H1 (cell line): ENCODE results near the gene PSMA5.

Experiments
- BACH1 ChIP-seq: IDR thresholded peaks from 2 replicates; pipeline ENCODE4 v1.6.1; 2012; ENCODE audit warnings: low read length, improper control_type of control experiment
- CHD1 ChIP-seq: IDR thresholded peaks from 2 replicates; pipeline ENCODE4 v1.6.1; 2012; ENCODE audit warnings: low read depth, low read length, improper control_type of control experiment
- SP2 ChIP-seq: IDR thresholded peaks from 2 replicates; pipeline ENCODE4 v1.6.1; 2012; ENCODE audit warnings: mild to moderate bottlenecking, low read length, inconsistent platforms
- TEAD4 ChIP-seq: IDR thresholded peaks from 2 replicates; pipeline ENCODE4 v1.6.1; 2012; ENCODE audit warnings: low read depth, low read length, inconsistent platforms, mixed read lengths
- TF ChIP-seq, protein P1 (sequence below), 3 experiments: IDR thresholded peaks; 1 replicate in 2 of 3; 2 replicates in 1 of 3; pipeline versions ENCODE4 v1.5.1 to v1.6.1; 2011; ENCODE audit warnings: low read length in 3 of 3, mild to moderate bottlenecking in 3 of 3, inconsistent platforms in 2 of 3, low read depth in 1 of 3, moderate library complexity in 1 of 3; ENCODE audit not compliant: insufficient read depth in 1 of 3; ENCODE audit errors: control extremely low read depth in 1 of 3
- TF ChIP-seq, protein P2 (sequence below): IDR thresholded peaks from 2 replicates; pipeline ENCODE4 v1.6.1; 2011; ENCODE audit warnings: low read length, improper control_type of control experiment

DNA sequence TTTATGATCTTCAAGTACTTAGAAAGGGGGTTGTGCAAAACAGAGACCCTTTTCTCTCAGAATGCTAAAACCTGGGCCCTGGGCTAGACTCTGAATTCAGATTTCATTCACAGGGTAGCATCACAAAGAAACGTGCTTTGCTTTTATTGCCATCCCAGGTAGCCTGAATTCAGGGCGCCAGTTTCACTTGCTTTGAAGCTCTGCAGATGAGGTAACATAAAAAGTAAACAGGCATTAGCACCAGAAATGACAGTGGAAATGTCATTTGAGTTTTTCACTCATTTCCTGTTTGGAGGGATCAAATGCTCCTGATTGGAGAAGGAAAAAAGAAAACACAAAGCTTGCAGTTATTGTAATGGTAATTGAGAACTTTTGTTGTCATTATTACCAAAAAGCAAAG is 42.7 kb upstream of the PSMA5 start:
- TF ChIP-seq, protein P1, sequence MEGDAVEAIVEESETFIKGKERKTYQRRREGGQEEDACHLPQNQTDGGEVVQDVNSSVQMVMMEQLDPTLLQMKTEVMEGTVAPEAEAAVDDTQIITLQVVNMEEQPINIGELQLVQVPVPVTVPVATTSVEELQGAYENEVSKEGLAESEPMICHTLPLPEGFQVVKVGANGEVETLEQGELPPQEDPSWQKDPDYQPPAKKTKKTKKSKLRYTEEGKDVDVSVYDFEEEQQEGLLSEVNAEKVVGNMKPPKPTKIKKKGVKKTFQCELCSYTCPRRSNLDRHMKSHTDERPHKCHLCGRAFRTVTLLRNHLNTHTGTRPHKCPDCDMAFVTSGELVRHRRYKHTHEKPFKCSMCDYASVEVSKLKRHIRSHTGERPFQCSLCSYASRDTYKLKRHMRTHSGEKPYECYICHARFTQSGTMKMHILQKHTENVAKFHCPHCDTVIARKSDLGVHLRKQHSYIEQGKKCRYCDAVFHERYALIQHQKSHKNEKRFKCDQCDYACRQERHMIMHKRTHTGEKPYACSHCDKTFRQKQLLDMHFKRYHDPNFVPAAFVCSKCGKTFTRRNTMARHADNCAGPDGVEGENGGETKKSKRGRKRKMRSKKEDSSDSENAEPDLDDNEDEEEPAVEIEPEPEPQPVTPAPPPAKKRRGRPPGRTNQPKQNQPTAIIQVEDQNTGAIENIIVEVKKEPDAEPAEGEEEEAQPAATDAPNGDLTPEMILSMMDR (IDR thresholded peaks at IDR 0.05; ENCODE audit: control extremely low read depth in 1 of 3, insufficient read depth in 1 of 3, low read depth in 1 of 3, low read length in 3 of 3): no peak
- TF ChIP-seq, protein P2, sequence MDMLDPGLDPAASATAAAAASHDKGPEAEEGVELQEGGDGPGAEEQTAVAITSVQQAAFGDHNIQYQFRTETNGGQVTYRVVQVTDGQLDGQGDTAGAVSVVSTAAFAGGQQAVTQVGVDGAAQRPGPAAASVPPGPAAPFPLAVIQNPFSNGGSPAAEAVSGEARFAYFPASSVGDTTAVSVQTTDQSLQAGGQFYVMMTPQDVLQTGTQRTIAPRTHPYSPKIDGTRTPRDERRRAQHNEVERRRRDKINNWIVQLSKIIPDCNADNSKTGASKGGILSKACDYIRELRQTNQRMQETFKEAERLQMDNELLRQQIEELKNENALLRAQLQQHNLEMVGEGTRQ: no peak
- TF ChIP-seq CHD1 (no peak), SP2 (no peak), TEAD4 (no peak), BACH1 (no peak)
